WERI-Rb-1 (cell line): ENCODE measurements around the gene RBM15B.

Experiments used
- DNase-seq: peaks from one replicate; pipeline ENCODE4 v3.0.0-alpha.2; 2020
- H3K27ac ChIP-seq: fragments of 250-450 bp; sonication (Bioruptor Pico); 2 replicates; pipeline ENCODE4 v1.5.1; 2020; ENCODE audit warnings: mild to moderate bottlenecking, moderate library complexity
- H3K27me3 ChIP-seq: fragments of 250-450 bp; sonication (Bioruptor Pico); 2 replicates; pipeline ENCODE4 v1.5.1; 2021; ENCODE audit warnings: mild to moderate bottlenecking, low read depth, moderate library complexity; ENCODE audit not compliant: insufficient read depth, severe bottlenecking
- H3K36me3 ChIP-seq: fragments of 250-450 bp; sonication (Bioruptor Pico); 2 replicates; pipeline ENCODE4 v1.5.1; 2020; ENCODE audit warnings: mild to moderate bottlenecking, moderate library complexity
- H3K4me3 ChIP-seq: 2 replicates; pipeline ENCODE4 v1.5.1; 2011; ENCODE audit warnings: low read depth, mild to moderate bottlenecking, control low read depth, low read length
- H3K9me3 ChIP-seq: fragments of 250-450 bp; sonication (Bioruptor Pico); 2 replicates; pipeline ENCODE4 v1.5.1; 2021; ENCODE audit warnings: mild to moderate bottlenecking, moderate library complexity; ENCODE audit not compliant: severe bottlenecking
- CTCF ChIP-seq: IDR thresholded peaks from 2 replicates; pipeline ENCODE4 v1.5.1; 2011; ENCODE audit warnings: low read depth, mild to moderate bottlenecking, control low read depth, inconsistent platforms, low read length

The RBM15B gene

GRCh38 chr3:51408021-51408420, 16.9 kb downstream of the RBM15B start:
- no peak overlapping the region for H3K4me3 ChIP-seq
- DNase-seq, result no peak
- H3K27ac ChIP-seq, result no peak overlapping the region
- peaks cover 57% of the 10 kb centered on the region for H3K36me3 ChIP-seq
- no peak for TF ChIP-seq CTCF
- H3K27me3 ChIP-seq, result no peaks in the 10 kb centered on the region
- H3K9me3 ChIP-seq, result no peaks in the 10 kb centered on the region

- no peak for TF ChIP-seq CTCF
Measured at GRCh38 chr3:51408813-51409212, 17.7 kb downstream of the RBM15B start.

GRCh38 chr3:51422211-51422610, 31.1 kb downstream of the RBM15B start:
- Histone ChIP-seq H3K9me3 (no peaks in the 10 kb centered on the region), H3K4me3 (no peak overlapping the region), H3K27me3 (no peaks in the 10 kb centered on the region), H3K27ac (no peak overlapping the region), H3K36me3 (peaks cover 53% of the 10 kb centered on the region)
- TF ChIP-seq CTCF, result no peak
- DNase-seq, result no peak

More at GRCh38 chr3:51408813-51409212, 17.7 kb downstream of the RBM15B start:
- peaks cover 58% of the 10 kb centered on the region for H3K36me3 ChIP-seq
- no peak overlapping the region for H3K27ac ChIP-seq
- no peaks in the 10 kb centered on the region for H3K9me3 ChIP-seq
- H3K4me3 ChIP-seq, result no peak overlapping the region
- DNase-seq, result no peak
- no peaks in the 10 kb centered on the region for H3K27me3 ChIP-seq

GRCh38 chr3:51426921-51427320, 35.8 kb downstream of the RBM15B start:
- Histone ChIP-seq H3K36me3 (peaks cover 49% of the 10 kb centered on the region), H3K4me3 (no peak overlapping the region)
- no peak for TF ChIP-seq CTCF

GRCh38 chr3:51429138-51429537, 38.1 kb downstream of the RBM15B start:
- H3K27ac ChIP-seq, result no peak overlapping the region
- peaks cover 50% of the 10 kb centered on the region for H3K36me3 ChIP-seq

More at GRCh38 chr3:51426921-51427320, 35.8 kb downstream of the RBM15B start:
- Histone ChIP-seq H3K27ac (no peak overlapping the region), H3K9me3 (no peaks in the 10 kb centered on the region), H3K27me3 (no peaks in the 10 kb centered on the region)
- DNase-seq, result no peak

More at GRCh38 chr3:51429138-51429537, 38.1 kb downstream of the RBM15B start:
- Histone ChIP-seq H3K27me3 (no peaks in the 10 kb centered on the region), H3K4me3 (no peak overlapping the region), H3K9me3 (no peaks in the 10 kb centered on the region)
- DNase-seq, result no peak
- TF ChIP-seq CTCF, result no peak
